ENCODE measurements around the gene HPGD.

Gene HPGD

DNA sequence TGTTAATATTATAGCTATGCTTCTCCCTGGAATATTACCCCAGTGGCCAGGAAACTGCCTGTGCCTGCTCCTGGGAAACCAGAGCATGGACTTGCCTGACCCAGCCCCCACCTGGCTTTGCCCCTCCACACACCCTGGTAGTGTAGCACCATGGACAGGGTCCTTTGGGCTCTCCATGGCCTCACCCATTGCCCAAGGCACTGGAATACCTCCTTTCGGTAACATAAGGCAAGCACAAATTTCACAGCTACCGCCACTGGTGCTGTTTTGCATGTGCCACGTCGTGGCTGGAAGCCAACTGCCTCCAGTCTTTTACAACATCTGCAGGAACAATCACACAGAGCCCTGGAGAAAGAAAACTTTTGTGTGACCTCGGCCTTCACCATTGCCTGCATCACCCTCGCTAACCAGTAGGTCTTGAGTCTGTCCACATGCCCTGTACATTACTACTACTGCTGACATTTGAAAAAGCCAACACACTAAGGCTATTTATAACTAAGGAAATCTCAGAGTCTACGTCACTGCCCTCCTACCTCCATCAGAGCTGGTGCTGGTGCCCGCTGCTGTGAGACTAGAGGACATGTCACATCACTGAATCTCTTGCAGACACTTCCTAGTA is 47.7 kb downstream of the HPGD start:
- H3K27ac Mint-ChIP-seq: no peak overlapping the region
- no peaks in the 10 kb centered on the region for H3K4me1 Mint-ChIP-seq (ENCODE audit: low read depth)
- H3K27me3 Mint-ChIP-seq (ENCODE audit: low read depth): no peaks in the 10 kb centered on the region
- H3K36me3 Mint-ChIP-seq (ENCODE audit: low read depth): no peaks in the 10 kb centered on the region
- no peak overlapping the region for H3K4me3 Mint-ChIP-seq
- no peaks in the 10 kb centered on the region for H3K9me3 Mint-ChIP-seq

DNA sequence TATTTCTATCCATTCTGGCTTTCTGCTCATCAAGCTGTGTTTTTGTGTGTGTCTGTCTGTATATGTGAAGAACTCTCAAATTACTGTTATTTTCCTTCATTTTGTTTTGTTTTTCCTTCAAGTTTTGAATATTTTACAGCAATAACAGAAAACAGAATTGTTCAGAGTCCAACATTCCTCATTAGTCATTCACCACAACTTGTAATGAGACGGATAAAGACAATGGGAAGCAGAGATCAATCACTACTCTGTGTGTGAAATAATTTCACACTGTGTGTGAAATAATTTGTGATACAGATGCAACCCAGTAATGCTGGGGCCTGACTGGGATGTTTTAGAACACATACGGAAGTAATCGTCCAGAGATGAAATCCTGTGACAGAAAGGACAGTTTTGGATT is 55.2 kb downstream of the HPGD start:
- Mint-ChIP-seq H3K27me3 (ENCODE audit: low read depth) (peaks cover 5% of the 10 kb centered on the region), H3K4me1 (ENCODE audit: low read depth) (no peaks in the 10 kb centered on the region), H3K9me3 (peaks cover 5% of the 10 kb centered on the region), H3K36me3 (ENCODE audit: low read depth) (no peaks in the 10 kb centered on the region), H3K27ac (no peak overlapping the region), H3K4me3 (no peak overlapping the region)

DNA sequence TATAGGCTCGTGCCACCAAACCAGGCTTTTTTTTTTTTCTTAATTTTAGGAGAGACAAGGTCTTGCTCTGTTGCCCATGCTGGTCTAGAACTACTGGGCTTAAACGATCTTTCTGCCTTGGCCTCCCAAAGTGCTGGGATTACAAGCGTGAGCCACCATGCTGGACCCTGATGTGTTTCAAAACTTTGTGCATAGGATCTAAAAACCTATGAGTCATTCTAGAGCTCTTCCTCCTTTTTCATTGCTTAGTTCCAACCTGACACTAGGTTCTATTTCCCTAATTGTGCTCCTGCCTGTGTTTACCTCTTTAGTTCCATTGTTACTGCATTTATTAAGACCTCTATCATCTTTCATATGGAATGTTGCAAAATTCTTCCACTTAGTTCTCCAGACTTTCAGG is 57.3 kb downstream of the HPGD start:
- Mint-ChIP-seq H3K27ac (no peak overlapping the region), H3K9me3 (peaks cover 5% of the 10 kb centered on the region), H3K4me3 (no peak overlapping the region), H3K4me1 (ENCODE audit: low read depth) (no peaks in the 10 kb centered on the region), H3K36me3 (ENCODE audit: low read depth) (no peaks in the 10 kb centered on the region), H3K27me3 (ENCODE audit: low read depth) (peaks cover 5% of the 10 kb centered on the region)

DNA sequence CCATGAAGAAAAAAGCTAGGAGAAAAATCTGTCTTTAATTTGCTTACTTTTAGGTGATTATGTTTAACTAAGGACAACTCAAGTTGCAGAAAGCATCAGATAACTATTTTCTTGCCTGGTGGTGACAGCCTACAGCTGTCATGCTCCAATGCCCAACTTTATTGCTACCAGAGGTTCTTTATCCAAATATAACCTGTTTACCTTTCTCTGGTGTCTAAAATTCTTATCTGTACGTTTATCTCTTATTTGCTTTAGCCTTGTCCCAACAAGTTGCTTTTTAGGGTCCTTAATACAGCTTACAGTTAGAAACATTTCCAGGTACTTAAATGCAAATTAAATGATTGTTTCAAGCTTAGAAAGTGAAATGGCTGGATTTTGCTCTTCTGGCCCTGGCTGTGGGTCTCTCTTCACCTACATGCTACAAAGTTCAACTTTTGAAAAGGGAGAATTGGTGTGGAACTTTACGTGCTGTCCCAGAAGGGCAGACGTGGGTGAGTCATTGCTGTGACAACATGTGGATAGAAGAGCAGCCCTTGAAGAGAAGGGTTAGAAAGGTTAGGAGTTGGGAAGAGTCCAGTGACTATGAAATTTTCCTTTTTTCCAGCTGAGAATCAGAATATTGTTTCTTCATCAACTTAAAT is 60.7 kb downstream of the HPGD start:
- no peaks in the 10 kb centered on the region for H3K36me3 Mint-ChIP-seq (ENCODE audit: low read depth)
- H3K9me3 Mint-ChIP-seq: peaks cover 5% of the 10 kb centered on the region
- no peaks in the 10 kb centered on the region for H3K27me3 Mint-ChIP-seq (ENCODE audit: low read depth)
- no peak overlapping the region for H3K27ac Mint-ChIP-seq
- no peak overlapping the region for H3K4me3 Mint-ChIP-seq
- no peaks in the 10 kb centered on the region for H3K4me1 Mint-ChIP-seq (ENCODE audit: low read depth)

- Mint-ChIP-seq H3K27ac (no peak overlapping the region), H3K27me3 (ENCODE audit: low read depth) (no peaks in the 10 kb centered on the region), H3K9me3 (peaks cover 5% of the 10 kb centered on the region), H3K36me3 (ENCODE audit: low read depth) (no peaks in the 10 kb centered on the region), H3K4me1 (ENCODE audit: low read depth) (no peaks in the 10 kb centered on the region), H3K4me3 (no peak overlapping the region)
Observed at GRCh38 chr4:174460684-174461083, 61.6 kb downstream of the HPGD start.

DNA sequence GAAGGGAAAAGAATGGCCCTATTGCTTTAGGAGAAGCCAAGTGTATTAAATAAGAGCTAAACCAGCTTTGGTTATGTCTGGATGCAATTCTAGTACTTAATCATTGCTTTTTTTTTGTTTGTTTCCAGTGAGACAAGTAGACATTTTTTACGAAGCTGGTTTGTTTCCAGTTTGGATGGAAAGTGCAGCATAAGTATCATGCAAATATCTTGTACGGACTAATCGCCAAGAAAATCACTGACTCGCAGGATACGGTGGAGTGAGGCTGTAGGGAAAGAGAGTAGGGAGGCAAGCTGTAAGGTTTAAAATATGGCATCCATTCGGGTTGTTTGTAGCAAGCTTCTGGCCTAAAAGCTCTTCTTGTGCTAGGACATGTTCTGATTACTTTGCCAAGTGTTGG is 64.8 kb downstream of the HPGD start:
- Mint-ChIP-seq H3K9me3 (no peaks in the 10 kb centered on the region), H3K27ac (no peak overlapping the region), H3K4me1 (ENCODE audit: low read depth) (no peaks in the 10 kb centered on the region), H3K4me3 (no peak overlapping the region), H3K27me3 (ENCODE audit: low read depth) (no peaks in the 10 kb centered on the region), H3K36me3 (ENCODE audit: low read depth) (no peaks in the 10 kb centered on the region)

DNA sequence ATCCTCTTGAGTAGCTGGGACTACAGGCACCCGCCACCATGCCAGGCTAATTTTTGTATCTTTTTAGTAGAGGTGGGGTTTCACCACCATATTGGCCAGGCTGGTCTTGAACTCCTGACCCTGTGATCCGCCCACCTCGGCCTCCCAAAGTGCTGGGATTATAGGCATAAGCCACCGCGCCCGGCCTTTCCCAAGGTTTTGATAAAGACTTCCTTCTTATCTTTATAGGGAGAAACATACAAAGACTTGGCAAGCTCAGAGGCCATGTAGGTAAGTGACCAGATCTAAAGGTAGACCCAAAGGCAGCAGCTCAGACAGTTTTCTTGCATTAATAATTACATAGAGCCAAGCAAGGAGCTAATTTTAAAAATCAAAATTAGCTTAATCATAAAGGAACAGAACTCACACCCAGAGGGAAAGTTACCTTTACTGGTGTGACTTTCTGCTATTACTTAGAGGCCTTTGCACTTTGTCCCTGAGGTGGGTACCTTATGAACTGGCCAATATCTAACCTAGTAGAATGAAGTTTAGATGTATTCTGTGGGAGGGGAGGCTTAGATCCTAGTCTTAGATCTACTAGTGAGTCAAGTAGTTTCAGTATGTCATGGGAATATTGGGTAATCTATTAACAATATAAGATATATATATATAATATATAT is 67.3 kb downstream of the HPGD start:
- no peak overlapping the region for H3K4me3 Mint-ChIP-seq
- no peaks in the 10 kb centered on the region for H3K27me3 Mint-ChIP-seq (ENCODE audit: low read depth)
- H3K27ac Mint-ChIP-seq: no peak overlapping the region
- no peaks in the 10 kb centered on the region for H3K9me3 Mint-ChIP-seq
- H3K4me1 Mint-ChIP-seq (ENCODE audit: low read depth): no peaks in the 10 kb centered on the region
- H3K36me3 Mint-ChIP-seq (ENCODE audit: low read depth): no peaks in the 10 kb centered on the region

DNA sequence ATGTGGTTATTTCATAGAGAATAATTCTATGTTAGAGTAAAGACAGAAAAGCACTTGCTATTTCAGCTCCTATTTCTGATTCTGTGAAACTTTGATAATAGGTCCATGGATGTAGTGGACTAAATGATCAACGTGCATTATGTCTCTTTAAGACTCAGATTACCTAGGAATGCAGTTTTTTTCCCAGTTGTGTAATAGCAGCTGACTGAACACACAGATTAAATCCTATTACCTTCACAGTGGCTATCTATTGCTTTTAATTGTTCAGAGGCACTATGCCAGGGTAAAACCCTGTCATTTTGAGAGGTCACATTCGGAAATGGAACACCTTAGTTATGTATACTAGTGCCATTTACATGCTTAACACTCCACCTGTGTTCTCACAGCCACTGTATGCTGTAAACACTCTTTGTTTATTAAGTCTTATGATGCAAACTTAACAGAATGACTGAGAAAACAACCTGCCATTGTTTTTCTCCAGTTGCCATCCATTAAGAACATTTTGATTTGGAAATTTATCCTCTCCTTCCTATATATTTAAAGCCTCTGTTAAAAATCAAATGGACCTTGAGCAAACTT is 70.5 kb downstream of the HPGD start:
- Mint-ChIP-seq H3K9me3 (peaks cover 2% of the 10 kb centered on the region), H3K36me3 (ENCODE audit: low read depth) (no peaks in the 10 kb centered on the region), H3K4me3 (no peak overlapping the region), H3K27me3 (ENCODE audit: low read depth) (no peaks in the 10 kb centered on the region), H3K4me1 (ENCODE audit: low read depth) (no peaks in the 10 kb centered on the region), H3K27ac (no peak overlapping the region)

DNA sequence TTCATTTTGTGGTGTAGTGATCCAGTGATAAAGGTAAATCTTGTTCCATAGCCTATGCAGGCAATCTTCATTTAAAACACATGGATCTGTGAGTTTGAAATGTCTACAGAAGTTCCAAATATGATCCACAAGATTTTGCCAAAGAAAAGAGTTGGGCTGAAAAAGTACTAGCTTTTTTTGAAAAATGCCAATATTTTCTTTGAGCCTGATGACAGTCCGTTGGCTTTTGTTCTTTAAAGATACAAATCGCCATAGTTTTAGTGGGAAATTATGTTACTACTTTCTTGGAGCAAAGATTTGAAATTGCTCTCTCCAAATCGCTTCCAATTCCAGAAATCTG is 71.5 kb downstream of the HPGD start:
- Mint-ChIP-seq H3K9me3 (peaks cover 13% of the 10 kb centered on the region), H3K4me1 (ENCODE audit: low read depth) (no peaks in the 10 kb centered on the region), H3K27ac (no peak overlapping the region), H3K36me3 (ENCODE audit: low read depth) (no peaks in the 10 kb centered on the region), H3K27me3 (ENCODE audit: low read depth) (no peaks in the 10 kb centered on the region), H3K4me3 (no peak overlapping the region)

DNA sequence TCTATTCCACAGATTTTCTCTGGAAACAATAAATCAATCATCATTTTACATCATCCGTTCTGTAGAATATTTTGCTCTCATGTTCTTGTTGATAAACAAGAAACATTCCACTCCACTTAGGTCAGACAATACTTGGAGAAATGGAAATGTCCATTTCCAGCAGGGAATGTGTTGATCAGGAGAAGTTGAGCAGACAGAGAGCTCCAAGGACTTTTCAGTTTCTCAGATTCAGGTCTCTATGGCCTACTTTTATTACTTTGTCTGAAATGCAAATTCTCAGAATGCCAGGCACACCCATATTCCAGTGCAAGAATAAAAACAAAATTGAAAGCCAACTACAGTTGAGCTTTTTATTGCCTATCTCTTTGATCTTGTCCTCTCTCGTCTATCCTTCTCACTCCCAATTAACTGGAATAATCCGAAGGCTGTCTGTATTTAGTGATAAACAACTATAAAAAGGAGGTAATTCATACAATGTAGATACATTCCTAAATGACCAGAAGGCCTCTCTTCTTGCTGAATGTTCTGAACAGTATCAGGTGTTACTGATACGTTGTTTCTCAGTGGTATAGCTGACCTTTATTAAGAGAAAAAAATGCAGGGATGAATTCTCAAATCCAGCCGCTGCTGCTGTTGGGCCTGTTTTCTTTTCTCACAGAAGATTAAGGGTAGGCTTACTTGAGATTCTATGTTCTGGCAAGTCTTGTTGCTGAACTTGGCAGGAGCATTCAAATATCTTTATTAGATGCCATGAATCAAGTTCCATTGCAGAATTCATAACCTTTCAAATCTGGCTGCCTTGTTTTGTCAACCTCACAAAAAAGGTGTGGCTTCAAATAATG is 72.1 kb downstream of the HPGD start:
- H3K4me3 Mint-ChIP-seq: no peak overlapping the region
- H3K4me1 Mint-ChIP-seq (ENCODE audit: low read depth): no peaks in the 10 kb centered on the region

GRCh38 chr4:174449152-174449551 is 73.1 kb downstream of the HPGD start:
- H3K4me1 Mint-ChIP-seq (ENCODE audit: low read depth): no peaks in the 10 kb centered on the region
- H3K27ac Mint-ChIP-seq: no peak overlapping the region
- no peak overlapping the region for H3K4me3 Mint-ChIP-seq
- H3K9me3 Mint-ChIP-seq: peaks cover 20% of the 10 kb centered on the region
- H3K27me3 Mint-ChIP-seq (ENCODE audit: low read depth): no peaks in the 10 kb centered on the region
- no peaks in the 10 kb centered on the region for H3K36me3 Mint-ChIP-seq (ENCODE audit: low read depth)

More for the DNA sequence above, 72.1 kb downstream of the HPGD start:
- Mint-ChIP-seq H3K36me3 (ENCODE audit: low read depth) (no peaks in the 10 kb centered on the region), H3K27me3 (ENCODE audit: low read depth) (no peaks in the 10 kb centered on the region), H3K27ac (no peak overlapping the region), H3K9me3 (peaks cover 19% of the 10 kb centered on the region)

GRCh38 chr4:174444390-174444789 is 77.9 kb downstream of the HPGD start:
- no peaks in the 10 kb centered on the region for H3K36me3 Mint-ChIP-seq (ENCODE audit: low read depth)
- peaks cover 20% of the 10 kb centered on the region for H3K9me3 Mint-ChIP-seq
- H3K4me1 Mint-ChIP-seq (ENCODE audit: low read depth): no peaks in the 10 kb centered on the region
- H3K4me3 Mint-ChIP-seq: no peak overlapping the region
- H3K27me3 Mint-ChIP-seq (ENCODE audit: low read depth): no peaks in the 10 kb centered on the region
- no peak overlapping the region for H3K27ac Mint-ChIP-seq
